Measurements from ENCODE around the gene CEP112. TPM values are rescaled to one million over a fixed set of nuclear protein-coding genes. Genes with fewer than 3 reads are reported as not detected.

The CEP112 gene
- total and polyA plus RNA-seq, 2 of the 13 experiments (the other 11 are each of a cell fraction or from before 2014, with no cell fraction given) = 1.2 to 3.4 TPM

DNA sequence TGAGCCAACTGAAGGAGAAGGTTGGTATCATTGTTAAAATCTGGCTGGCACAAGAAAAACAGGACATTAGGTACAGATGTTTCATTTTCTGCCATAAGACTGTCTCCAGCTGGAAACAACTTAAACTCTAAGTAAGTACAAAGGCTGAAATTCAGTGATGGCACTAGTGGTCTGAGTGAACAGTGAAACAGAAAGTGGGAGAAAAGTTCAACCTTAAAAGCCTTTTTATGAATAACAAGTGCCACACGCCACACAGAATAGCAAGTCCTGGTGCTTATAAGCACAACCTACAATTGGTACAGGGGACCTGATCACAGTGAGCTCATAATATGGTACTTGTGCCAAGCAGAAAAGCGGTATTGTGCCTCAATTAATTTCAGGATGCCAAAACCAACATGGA lies 56.7 kb downstream of the CEP112 start:
- no peaks in the 10 kb centered on the region for H3K4me1 ChIP-seq (ENCODE audit: insufficient read depth, low read length)
- no peaks in the 10 kb centered on the region for H3K27me3 ChIP-seq (ENCODE audit: control insufficient read depth in 1 of 2, insufficient read depth in 2 of 2, low read length in 2 of 2)
- ChIA-PET POLR2A (no interaction called here), CTCF (ENCODE audit: low intra/inter-chr PET ratio, low total read pairs) (no interaction called here)
- no peak overlapping the region for H3K4me3 ChIP-seq (replicated peaks in 1 of 3; ENCODE audit: insufficient read depth in 1 of 3, low read depth in 2 of 3, low read length in 3 of 3)
- no TSS peak for BruUV-seq (replicated peaks)
- FAIRE-seq = no peak
- no peak for ATAC-seq
- no peaks in the 10 kb centered on the region for H4K20me1 ChIP-seq (ENCODE audit: insufficient read depth, low read length)
- H3K27ac ChIP-seq (ENCODE audit: extremely low read length, insufficient read depth, low read length) = no peak overlapping the region
- H3K79me2 ChIP-seq (ENCODE audit: insufficient read depth, low read length) = no peaks in the 10 kb centered on the region
- intact Hi-C loops (cut with micrococcal nuclease; ENCODE audit: unreplicated experiment) (no loop called here), in situ Hi-C loops (cut with HindIII; ENCODE audit: extremely low pct_ligation_motif_present, low pct_unique_long_range_greater_than_20kb) (no loop called here)
- WGBS (ENCODE audit: low lambda C conversion rate) = 74% methylated on average over 2 of the region's 2 CpGs
- no peak overlapping the region for H3K4me2 ChIP-seq (ENCODE audit: low read depth, low read length)
- H2AFZ ChIP-seq (ENCODE audit: low read length) = no peak overlapping the region
- H3K9ac ChIP-seq (ENCODE audit: insufficient read depth, low read depth, low read length) = no peak overlapping the region
- no peak for TF ChIP-seq ZXDC (CRISPR knock-in tag; IDR thresholded peaks at IDR 0.05)
- no peak for TF ChIP-seq CENPX (CRISPR knock-in tag; IDR thresholded peaks at IDR 0.05)
- no peak for TF ChIP-seq AKNA (CRISPR knock-in tag; IDR thresholded peaks at IDR 0.05; ENCODE audit: borderline replicate concordance)
- no peak for TF ChIP-seq SMARCE1 (IDR thresholded peaks at IDR 0.05; ENCODE audit: borderline replicate concordance)
- TF ChIP-seq ZNF597 (CRISPR knock-in tag; IDR thresholded peaks at IDR 0.05) = no peak
- TF ChIP-seq ZNF33A (CRISPR knock-in tag; IDR thresholded peaks at IDR 0.05; ENCODE audit: borderline replicate concordance) = no peak
- no peak for TF ChIP-seq AKAP8 (CRISPR knock-in tag; IDR thresholded peaks at IDR 0.05)
- TF ChIP-seq ELF3 (CRISPR knock-in tag; IDR thresholded peaks at IDR 0.05) = no peak
- no peak for TF ChIP-seq ZNF543 (CRISPR knock-in tag; IDR thresholded peaks at IDR 0.05)
- TF ChIP-seq IRX3 (CRISPR knock-in tag; IDR thresholded peaks at IDR 0.05; ENCODE audit: borderline replicate concordance, low read depth) = no peak
- no peaks in the 10 kb centered on the region for H3K36me3 ChIP-seq (replicated peaks in 1 of 2; ENCODE audit: control insufficient read depth in 1 of 2, insufficient read depth in 2 of 2, low read length in 2 of 2)
- no peak for DNase-seq (ENCODE audit: low spot score)
- no peaks in the 10 kb centered on the region for H3K9me3 ChIP-seq (ENCODE audit: low read length)

Data from HepG2 (cell line).